ENCODE data around the gene CCDC93.

DNA sequence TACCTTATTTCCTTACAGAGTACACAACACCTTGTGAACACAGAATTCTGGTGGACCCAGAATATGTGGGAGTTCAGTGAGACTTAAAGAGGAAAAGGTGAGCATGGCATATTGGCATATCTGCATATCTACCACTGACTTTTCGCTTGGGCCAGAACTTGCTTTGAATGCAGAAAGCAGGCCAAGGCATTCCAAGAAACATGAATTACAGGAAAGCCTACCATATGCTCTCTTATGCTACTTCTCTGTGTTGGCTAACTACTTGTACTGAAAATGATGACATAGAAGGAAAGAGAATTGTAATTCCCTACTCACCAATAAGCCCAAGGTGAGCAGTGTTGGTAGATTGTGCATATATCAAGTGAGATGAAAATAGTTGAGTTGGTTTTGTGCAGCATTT lies 31.4 kb upstream of the CCDC93 start:
- TF ChIP-seq POLR2AphosphoS5 (IDR thresholded peaks at IDR 0.05; ENCODE audit: low read depth, low read length) (no peak), POLR2A (IDR thresholded peaks at IDR 0.05; ENCODE audit: low read depth, low read length) (no peak), SPI1 (IDR thresholded peaks at IDR 0.05; ENCODE audit: low read depth, low read length) (no peak), TAF1 (IDR thresholded peaks at IDR 0.05; ENCODE audit: low read depth, low read length) (no peak), PAX5 (IDR thresholded peaks at IDR 0.05; ENCODE audit: insufficient read depth, low read length, severe bottlenecking) (no peak)
